ENCODE results near the gene SLCO2A1. TPM values are rescaled to one million over a fixed set of nuclear protein-coding genes. Genes with fewer than 3 reads are reported as not detected.

Gene SLCO2A1
- total RNA-seq, 3 donors from 2014 or later, result 4.2 to 11.1 (median 7.5) TPM

DNA sequence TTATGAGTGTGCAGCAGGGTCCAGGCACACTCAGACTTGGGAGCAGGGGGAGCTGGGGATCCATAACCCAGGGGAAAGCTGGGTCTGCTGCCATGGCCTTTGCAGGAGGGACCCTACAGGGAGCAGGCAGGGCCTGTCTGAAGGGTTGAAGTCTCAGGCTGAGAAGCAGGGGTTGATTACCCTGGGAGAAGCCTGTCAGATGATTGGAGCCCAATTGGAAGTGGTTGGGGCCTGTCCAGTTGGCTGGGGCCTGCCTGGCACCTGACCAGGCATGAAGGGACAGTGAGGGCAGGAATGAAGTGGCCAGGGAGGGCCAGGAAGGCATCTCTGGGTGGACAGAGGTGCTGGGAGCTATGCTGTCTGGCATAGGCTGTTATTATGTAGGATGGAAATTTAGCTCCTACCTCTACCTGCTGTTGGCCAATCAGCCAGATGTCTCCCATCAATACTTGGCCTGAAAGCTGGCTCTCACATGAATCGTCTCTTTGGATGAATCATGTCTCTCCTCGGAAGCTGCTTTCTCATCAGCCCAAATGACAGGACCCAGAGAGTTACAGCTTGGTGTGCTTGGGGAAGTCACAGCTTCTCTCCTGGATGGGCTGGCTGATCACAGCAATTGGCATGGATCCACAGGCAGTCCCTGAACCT, 27.4 kb upstream of the SLCO2A1 start:
- Histone ChIP-seq H3K36me3 (no peaks in the 10 kb centered on the region), H3K4me3 (no peak overlapping the region), H3K4me1 (no peaks in the 10 kb centered on the region), H3K27me3 (no peaks in the 10 kb centered on the region), H3K9me3 (no peaks in the 10 kb centered on the region), H3K27ac (no peak overlapping the region)
- no peak for TF ChIP-seq POLR2A (IDR thresholded peaks at IDR 0.05)
- TF ChIP-seq POLR2AphosphoS5 (IDR thresholded peaks at IDR 0.05), result no peak
- TF ChIP-seq, protein P1, sequence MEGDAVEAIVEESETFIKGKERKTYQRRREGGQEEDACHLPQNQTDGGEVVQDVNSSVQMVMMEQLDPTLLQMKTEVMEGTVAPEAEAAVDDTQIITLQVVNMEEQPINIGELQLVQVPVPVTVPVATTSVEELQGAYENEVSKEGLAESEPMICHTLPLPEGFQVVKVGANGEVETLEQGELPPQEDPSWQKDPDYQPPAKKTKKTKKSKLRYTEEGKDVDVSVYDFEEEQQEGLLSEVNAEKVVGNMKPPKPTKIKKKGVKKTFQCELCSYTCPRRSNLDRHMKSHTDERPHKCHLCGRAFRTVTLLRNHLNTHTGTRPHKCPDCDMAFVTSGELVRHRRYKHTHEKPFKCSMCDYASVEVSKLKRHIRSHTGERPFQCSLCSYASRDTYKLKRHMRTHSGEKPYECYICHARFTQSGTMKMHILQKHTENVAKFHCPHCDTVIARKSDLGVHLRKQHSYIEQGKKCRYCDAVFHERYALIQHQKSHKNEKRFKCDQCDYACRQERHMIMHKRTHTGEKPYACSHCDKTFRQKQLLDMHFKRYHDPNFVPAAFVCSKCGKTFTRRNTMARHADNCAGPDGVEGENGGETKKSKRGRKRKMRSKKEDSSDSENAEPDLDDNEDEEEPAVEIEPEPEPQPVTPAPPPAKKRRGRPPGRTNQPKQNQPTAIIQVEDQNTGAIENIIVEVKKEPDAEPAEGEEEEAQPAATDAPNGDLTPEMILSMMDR (IDR thresholded peaks at IDR 0.05), result no peak
- intact Hi-C loops (cut with DNase I; ENCODE audit: low total_unique reads), result no loop called here
- DNase-seq (ENCODE audit: low spot score in 2 of 2), result no peak

DNA sequence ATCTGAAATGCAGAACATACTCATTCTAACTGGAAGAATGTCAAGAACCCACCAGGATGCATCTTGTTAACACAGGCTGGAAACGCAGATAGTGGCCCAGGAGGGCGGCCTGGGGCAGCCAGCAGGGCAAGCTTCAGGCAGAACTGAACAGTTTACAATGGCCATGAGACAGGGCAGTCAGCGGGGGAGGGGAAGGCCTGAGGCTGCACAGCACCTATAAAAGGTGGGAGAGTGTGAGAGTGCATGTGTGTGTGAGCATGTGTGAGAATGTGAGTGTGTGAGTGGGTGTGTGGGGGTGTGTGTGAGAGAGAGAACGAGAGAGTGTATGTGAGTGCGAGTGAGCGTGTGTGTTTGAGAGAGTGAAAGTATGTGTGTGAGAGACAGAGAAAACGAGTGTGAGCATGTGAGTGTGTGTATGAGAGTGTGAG, 26.8 kb upstream of the SLCO2A1 start:
- intact Hi-C loops (cut with DNase I; ENCODE audit: low total_unique reads), result no loop called here
- no peaks in the 10 kb centered on the region for H3K27me3 ChIP-seq
- H3K36me3 ChIP-seq, result no peaks in the 10 kb centered on the region
- DNase-seq (ENCODE audit: low spot score in 2 of 2), result no peak
- no peak overlapping the region for H3K27ac ChIP-seq
- H3K4me3 ChIP-seq, result no peak overlapping the region
- H3K9me3 ChIP-seq, result no peaks in the 10 kb centered on the region
- H3K4me1 ChIP-seq, result no peaks in the 10 kb centered on the region
- TF ChIP-seq POLR2AphosphoS5 (IDR thresholded peaks at IDR 0.05), result no peak
- TF ChIP-seq, protein P1 (IDR thresholded peaks at IDR 0.05), result no peak
- TF ChIP-seq POLR2A (IDR thresholded peaks at IDR 0.05), result no peak

DNA sequence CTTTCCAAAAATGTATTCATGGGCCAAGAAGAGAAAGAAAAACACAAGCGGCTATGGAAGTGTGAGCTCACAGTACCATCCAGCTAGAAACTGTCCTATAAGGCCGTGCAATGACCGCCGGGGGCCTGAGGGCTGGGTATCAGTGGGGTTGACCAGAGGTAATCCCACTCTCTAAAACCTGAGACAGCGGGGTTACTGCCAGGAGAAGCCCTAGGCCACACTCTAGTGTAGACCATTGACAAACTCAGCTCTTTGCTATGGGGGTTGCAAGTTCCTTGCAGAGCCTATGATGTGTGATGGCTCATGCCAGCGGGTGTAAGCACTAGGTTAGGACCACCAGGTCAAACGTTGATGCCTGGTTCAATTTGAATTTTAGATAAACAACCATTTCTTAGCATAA, 25.9 kb upstream of the SLCO2A1 start:
- intact Hi-C loops (cut with DNase I; ENCODE audit: low total_unique reads), result no loop called here
- Histone ChIP-seq H3K27ac (no peak overlapping the region), H3K27me3 (no peaks in the 10 kb centered on the region), H3K36me3 (no peaks in the 10 kb centered on the region), H3K9me3 (no peaks in the 10 kb centered on the region), H3K4me1 (no peaks in the 10 kb centered on the region), H3K4me3 (no peak overlapping the region)
- no peak for DNase-seq (ENCODE audit: low spot score in 2 of 2)
- TF ChIP-seq POLR2AphosphoS5 (IDR thresholded peaks at IDR 0.05) (no peak), POLR2A (IDR thresholded peaks at IDR 0.05) (no peak)
- TF ChIP-seq, protein P1 (IDR thresholded peaks at IDR 0.05), result no peak

DNA sequence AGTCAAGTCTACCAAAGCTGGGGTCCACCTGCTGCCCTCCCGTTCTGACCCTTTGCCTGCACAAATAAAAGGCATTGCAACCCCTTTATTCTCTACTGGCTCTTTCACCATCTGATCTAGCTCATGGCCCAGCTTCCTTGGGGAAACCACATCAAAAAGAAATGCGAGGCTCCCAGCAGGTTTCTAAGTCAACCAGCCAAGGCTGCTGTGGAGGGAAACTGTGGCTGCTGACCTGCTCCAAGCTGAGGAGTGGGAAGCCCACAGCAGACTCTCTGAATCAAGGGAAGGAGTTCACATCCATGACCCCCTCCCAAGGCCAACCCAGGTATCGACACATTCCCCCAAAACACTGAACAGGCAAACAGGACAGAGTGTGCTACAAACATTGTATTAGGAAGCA, 25.2 kb upstream of the SLCO2A1 start:
- DNase-seq (ENCODE audit: low spot score in 2 of 2), result no peak
- Histone ChIP-seq H3K4me3 (no peak overlapping the region), H3K9me3 (no peaks in the 10 kb centered on the region), H3K27ac (no peak overlapping the region), H3K27me3 (no peaks in the 10 kb centered on the region), H3K36me3 (no peaks in the 10 kb centered on the region), H3K4me1 (no peaks in the 10 kb centered on the region)
- intact Hi-C loops (cut with DNase I; ENCODE audit: low total_unique reads), result no loop called here
- TF ChIP-seq POLR2A (IDR thresholded peaks at IDR 0.05) (no peak), POLR2AphosphoS5 (IDR thresholded peaks at IDR 0.05) (no peak)

DNA sequence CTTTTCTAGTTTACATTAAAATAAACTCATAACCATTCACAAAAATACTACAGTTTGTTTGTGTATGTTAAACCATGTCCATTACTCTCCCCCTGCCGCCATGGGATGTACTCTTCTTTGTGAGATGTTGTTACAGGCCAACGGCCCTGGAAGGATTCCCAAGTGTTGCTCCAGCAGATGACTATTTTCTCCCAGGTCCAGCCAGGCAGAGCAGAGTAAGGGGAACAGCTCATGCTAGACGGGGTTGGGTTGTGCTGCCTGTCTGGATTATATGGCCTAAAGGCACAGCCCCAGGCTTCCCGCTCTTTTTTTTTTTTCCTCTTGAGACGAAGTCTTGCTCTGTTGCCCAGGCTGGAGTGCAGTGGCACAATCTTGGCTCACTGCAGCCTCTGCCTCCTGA, 24.5 kb upstream of the SLCO2A1 start:
- no peak for DNase-seq (ENCODE audit: low spot score in 2 of 2)
- intact Hi-C loops (cut with DNase I; ENCODE audit: low total_unique reads), result no loop called here

DNA sequence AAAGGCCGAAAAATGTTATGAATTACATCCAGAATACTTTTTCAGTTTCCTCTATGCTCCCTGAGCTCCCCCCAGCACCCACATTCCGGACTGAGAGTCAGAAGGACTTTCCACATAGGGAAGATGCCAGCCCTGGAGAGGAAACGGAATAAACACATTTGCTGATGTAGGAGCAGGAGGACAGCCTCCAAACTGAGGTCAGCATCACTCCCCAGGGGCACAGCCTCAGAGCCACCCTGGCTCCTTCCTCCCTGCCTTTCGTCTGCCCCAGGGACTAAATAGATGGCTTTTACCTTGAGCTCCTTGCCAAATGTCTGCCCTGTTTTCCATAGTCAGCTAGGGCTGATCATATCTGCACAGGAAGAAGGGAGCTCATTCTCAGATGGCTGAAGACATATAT, 22.6 kb upstream of the SLCO2A1 start:
- TF ChIP-seq POLR2AphosphoS5 (IDR thresholded peaks at IDR 0.05), result no peak
- TF ChIP-seq, protein P1 (IDR thresholded peaks at IDR 0.05), result no peak
- no peak for TF ChIP-seq POLR2A (IDR thresholded peaks at IDR 0.05)
- Histone ChIP-seq H3K4me1 (no peaks in the 10 kb centered on the region), H3K27me3 (no peaks in the 10 kb centered on the region), H3K9me3 (no peaks in the 10 kb centered on the region), H3K36me3 (no peaks in the 10 kb centered on the region), H3K4me3 (no peak overlapping the region), H3K27ac (no peak overlapping the region)
- DNase-seq (ENCODE audit: low spot score in 2 of 2), result no peak
- intact Hi-C loops (cut with DNase I; ENCODE audit: low total_unique reads), result no loop called here

More for the DNA sequence above, 24.5 kb upstream of the SLCO2A1 start:
- Histone ChIP-seq H3K36me3 (no peaks in the 10 kb centered on the region), H3K27ac (no peak overlapping the region), H3K9me3 (no peaks in the 10 kb centered on the region), H3K4me3 (no peak overlapping the region), H3K27me3 (no peaks in the 10 kb centered on the region), H3K4me1 (no peaks in the 10 kb centered on the region)
- TF ChIP-seq POLR2AphosphoS5 (IDR thresholded peaks at IDR 0.05), result no peak
- TF ChIP-seq POLR2A (IDR thresholded peaks at IDR 0.05), result no peak

Data from breast epithelium (tissue), 4 donors.